NCI-H1417 (cell line): ENCODE measurements around the gene UACA.
A peak's percentile ranks its signal among the peaks of the same experiment; 100 is the strongest.

Source experiments
- DNase-seq, 3 experiments: peaks; one replicate each; lab custom pipeline; 2025; lab: John Stamatoyannopoulos, UW

UACA gene

DNA sequence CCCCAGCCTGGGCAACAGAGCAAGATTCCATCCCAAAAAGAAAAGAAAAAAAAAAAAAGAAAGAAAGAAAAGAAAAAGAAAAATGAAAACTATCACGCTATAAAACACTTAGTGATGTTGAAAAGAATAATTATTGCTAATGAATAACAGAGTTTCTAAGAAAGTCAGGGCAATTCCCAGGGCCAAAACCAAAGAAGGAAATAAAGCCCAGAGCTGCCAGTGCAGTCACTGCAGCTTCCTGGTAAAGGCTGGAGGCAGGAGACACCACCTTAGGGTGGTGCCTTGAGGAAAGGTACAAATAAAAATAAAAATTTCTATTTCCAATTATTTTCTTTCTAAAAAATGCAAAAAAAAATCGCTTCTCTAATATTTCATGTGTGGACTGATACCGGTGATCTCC lies 19.7 kb upstream of the UACA start:
- DNase-seq: no peak

DNA sequence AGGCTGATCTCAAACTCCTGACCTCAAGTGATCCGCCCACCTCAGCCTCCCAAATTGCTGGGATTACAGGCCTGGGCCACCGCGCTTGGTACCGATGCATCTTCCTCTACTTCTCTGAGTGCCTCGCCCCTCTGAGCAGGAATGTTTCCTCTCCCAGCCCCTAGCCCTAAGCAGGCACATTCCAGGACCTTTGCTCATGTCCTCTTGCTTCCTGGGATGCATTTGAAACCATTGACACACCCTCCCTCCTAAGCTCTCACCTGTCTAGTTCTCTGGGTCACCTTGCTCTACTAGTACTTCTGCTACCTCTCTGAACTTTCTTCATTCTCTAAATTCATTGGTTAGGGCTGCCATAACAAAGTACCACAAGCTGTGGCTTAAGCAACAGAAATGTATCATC lies 17.9 kb upstream of the UACA start:
- no peak for DNase-seq

DNA sequence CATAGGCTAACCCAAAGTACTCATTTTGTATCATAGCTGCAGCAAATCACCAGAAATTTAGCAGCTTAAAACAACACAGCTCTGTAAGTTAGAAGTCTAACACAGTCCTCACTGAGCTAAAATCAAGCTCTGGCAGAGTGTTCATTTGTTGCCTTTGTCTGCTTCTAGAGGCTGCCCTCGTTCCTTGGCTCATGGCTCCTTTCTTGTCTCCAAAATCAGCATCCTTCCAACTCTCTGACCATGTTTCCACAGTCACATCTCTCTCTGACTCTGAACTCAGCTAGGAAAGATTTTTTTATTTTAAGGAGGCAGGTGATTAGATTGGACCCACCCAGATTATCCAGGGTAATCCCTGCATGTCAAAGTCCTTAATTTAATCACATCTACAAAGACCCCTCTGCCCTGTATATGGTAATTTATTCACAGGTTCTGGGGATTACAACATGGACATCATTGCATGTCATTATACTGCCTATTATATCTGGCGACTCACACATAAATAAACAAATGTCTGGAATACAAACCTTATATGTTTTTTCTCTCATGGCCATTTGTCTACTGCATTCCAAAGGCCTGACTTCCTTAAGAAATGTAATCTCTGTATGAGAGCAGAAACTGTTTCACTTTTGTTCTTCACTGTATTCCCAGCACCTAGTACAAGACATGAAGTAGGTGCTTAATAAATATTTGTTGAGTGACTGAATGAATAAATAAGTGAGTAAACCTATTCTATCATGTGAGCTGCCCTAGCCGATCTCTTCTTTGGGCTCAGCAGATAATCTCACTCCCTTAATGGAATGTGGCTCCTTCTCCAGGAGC lies 15.1 kb upstream of the UACA start:
- DNase-seq: no peak

DNA sequence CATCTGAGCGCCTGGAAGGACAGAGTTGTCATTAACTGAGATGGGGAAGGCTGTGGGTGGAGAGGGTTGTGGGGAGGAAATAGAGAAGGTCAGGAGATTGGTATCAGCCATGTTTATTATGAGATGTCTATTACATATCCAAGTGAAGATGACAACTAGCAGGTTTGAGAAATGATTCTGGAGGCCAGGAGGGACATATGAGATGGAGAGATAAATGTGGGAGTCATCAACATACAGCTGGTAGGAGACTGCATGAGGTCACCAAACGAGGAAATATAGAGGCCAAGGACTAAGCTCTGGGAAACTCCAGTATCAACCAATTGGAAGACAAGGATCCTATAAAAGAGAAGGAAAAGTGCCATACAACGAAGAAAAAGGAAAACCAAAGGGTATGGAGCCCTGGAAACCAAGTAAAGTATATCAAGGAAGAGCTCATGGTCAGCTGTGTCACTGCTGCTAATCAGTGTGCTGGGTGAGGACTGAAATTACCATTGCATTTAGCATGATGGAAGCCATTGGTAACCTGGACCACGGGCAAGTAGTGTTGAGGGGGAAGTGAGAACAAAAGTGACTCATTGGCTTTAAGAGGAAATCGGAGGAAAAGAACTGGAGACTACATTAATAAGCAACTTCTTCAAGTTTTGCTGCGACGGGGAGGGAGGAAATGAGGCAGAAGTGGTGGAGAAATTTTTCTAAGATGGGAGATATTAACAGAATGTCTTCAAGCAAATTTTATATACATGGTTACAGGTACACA lies 14.0 kb upstream of the UACA start:
- DNase-seq: no peak

DNA sequence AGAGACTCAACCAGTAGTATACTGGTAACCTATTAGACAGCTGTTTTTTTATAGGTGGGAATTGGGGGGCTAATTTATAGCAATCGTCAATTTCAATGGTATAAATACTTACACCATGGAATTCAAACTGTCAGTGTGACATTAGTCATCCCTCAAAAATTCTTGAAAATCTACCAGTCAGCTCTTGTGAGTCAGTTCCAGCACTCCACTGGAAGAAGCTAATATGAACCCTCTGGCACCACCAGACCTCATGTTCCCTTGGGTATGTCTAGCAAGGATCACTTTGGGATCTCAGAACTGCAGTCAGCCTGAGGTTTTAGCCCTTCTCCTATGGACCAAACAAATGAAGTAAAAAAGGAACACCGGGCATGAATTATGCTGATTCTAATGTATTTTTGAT lies 11.8 kb upstream of the UACA start:
- no peak for DNase-seq

DNA sequence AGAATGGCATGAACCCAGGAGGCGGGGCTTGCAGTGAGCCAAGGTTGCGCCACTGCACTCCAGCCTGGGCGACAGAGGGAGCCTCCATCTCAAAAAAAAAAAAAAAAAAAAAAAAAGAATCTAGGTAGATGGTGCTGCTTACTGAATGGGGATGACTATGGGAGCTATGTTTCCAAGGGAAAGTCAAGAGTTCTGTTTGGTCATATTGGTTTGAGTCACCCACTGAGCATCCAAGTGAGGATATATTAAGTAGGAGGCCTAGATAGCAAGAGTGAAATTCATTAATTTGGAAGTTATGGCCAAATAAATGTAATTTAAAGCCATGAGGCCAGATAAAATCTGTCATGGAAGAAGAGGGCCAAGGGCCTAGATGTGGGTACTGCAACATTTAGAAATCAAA lies 9.0 kb upstream of the UACA start:
- DNase-seq: no peak

DNA sequence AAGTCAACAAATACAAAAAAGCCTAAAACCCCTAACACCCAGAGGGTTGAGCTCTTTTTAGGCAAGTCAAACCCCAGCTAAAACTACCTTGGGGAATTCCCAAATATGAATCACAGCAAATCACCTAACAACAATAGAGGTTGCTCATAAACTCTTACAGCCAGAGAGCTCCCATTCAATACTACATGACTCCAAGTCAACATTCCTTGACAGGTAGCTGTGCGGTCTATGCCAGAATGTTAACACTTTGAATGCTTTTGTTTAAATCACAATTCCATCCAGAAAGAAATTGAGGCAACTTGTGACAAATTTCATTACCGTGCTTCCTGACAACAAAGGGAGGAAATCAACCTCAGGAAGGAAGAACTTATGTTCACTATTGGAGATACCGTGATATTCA lies 7.5 kb upstream of the UACA start:
- DNase-seq: no peak

DNA sequence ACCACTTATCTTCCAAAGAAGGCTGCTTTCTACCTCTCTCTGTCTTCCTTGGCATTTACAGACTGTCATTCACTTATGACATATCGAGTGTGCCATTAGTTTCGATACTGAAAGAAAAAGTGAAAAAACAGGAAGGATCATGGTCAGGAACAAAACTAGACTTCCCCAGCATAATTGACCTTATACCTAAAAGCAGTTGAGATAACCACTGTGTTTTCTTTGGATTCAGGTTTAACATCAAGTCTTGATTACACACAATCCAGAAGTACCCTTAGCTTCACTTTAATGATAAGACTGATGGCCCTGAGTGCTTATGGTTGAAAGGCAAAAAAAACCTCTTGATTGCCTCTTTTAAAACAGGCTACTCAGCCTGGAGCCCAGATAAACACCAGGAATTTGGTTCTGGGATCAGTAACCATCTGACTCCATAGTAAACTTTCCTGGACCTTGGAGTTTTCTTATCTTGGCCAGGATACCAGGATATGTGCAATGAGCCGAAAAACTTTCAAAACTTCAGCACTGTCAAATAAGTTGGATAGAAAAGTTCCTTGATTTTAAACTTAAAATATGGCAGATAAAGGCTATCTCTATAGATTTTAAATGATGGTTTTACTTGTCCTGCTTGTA lies 5.0 kb upstream of the UACA start:
- DNase-seq: no peak

DNA sequence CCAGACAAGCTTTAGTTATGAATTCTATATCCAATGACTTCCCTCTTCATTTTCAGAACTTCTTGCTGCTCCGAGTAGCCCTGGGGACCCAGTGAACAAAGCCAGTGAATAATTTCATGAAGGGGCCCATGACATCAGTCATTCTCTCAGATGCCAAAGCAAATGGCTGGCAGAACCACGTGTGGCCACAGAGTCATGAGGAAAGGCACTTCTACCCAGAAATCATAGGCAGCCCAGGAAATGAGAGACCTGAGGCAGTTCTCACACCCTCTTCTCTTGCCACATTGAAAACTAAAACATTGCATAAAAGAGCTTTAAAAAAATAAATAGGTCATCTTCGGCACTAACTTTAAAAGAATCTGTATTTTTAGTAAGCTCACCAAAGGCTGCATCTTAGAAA lies 4.3 kb upstream of the UACA start:
- no peak for DNase-seq

DNA sequence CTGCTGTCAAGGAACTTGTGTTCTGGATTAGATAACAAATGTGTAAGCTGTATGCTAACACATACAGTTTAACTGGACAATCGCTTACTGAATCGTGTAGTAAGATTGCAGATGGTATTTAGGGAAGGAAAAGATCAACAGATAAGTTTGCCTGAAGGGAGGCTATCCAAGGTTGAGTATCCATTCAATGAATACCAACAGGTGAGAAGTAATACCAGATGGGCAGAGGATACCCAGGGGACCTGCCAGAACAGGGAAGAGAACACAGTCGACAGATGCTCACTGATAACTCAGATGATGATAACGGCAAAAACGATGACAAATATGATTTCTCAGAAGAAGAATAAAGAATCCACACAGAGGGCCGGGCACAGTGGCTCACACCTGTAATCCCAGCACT lies 3.2 kb upstream of the UACA start:
- no peak for DNase-seq

DNA sequence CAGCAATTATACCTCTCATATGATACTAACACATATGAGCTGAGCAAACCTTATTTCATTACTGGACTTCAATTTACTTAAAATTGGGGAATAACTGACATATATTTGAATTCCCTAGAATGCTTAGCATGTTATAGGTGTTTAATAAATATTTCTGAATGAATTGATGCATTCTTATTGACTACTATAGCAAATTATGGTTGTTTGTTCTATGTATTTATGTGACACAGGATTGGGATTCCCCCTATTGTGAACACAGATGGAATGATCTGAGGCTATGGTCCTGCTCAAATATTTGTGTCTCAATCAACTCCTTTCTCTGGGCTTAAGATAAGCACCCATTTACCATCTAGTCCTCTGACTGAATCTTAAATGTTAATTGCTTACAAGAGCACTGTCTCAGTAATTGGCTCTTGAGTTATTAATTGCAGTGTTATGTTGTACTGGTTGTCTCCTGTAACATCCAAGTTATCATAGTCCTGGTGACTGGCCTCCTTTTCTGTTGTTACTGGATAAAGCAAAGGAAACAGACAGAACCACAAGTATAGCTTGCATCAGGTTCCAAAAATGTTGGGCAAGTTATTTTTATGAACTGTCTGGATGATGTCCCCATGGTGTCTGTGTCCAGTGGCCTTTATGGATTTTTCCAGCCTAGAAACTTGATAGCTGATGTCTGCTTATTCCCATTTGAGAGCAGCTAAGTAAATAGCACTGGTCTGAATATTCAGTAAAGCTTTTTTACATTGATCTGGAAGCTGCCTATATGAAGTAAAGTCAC lies 2.3 kb upstream of the UACA start:
- peak in 1 of 3 experiments; percentile 25 for DNase-seq

DNA sequence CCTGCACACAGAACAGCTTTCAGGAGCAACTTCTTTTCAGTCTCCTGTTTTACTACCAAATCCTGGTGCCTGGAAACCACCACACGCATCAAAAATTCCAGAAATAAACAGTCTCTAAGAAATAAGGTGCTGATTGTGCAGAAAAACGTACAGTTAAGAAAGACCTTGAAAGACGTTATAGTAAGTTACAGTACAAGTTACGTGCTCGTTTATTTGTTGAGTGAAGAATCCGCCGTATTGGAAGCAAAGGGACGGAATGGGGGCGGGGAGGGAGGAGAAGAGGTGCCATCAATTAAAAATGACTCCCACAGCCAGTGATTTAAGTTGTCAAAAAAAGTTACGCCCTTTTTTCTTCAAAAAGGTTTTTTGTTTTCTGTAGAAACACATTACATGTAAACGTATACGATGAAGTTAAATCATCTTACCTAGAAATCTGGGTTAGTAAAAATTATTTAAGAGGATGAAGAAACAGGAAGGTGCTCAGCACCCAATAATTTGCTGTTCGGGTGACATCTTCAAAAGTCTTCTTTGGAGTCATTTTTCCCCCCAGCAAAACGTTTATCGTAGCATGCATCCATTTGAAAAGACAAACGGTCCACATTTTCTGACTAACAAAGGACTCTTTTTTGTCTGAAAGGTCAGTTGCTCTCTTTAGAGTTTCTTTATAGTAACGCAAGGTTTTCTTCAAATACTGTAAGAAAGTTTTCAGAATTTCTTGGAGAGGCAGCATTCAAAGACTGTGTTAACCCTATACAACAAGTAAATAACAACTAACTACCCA lies 782 bp upstream of the UACA start:
- no peak for DNase-seq

DNA sequence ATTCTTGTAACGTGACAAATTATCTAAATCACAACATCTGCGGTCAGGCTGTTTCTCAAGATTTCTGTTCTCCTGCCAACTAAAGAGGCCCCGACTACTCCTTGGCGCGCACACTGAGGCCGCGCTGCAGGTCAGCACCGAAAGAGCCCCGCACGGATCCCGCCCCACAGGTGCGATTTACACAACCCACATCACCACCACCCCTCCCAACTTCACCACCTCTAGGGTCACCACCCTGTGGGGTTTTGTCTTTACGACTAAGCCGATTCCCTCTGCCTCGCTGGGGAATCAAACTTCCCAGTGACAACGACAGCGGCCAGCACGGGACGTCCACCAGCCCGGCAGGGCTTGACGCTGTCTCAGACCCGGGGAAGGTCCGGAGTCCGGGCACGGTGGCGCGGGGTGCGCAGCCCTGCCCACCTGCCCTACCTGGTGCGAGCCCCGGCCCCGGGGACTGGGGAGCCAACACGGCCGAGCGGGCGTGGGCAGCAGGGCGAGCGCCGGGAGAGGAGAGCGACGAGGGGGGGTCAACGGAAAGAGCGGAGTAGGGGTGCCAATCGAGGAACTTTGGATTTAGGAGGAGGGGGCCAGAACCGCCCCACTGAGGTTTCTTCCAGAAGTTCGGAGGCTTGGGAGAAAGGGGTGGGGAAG lies 764 bp downstream of the UACA start:
- DNase-seq: peak in 2 of 3 experiments; percentile 80 to 86

DNA sequence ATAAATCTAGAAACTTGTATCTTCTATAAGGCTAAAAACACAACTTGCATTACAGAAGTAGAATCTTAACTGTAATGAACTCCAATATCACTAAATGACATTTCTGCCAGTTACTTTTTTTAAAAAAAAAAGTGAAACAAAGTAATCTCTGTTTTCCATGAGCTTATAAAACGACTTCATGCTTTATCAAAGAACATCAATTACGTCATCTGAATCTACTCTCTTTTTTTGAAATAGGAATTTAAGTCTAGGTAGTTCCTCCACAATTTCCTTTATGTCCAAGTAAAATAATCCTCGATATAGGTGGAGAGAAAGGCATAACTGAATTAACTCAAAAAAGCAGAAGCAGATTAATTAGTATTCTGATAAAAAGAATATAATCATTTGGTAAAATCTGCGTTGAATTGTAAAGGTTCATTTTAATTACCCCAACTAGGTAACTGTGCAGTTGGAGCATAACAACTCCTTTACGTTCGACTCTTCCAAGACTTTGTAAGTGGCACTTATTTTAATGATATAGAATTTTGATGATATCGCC lies 1.4 kb downstream of the UACA start:
- no peak for DNase-seq

DNA sequence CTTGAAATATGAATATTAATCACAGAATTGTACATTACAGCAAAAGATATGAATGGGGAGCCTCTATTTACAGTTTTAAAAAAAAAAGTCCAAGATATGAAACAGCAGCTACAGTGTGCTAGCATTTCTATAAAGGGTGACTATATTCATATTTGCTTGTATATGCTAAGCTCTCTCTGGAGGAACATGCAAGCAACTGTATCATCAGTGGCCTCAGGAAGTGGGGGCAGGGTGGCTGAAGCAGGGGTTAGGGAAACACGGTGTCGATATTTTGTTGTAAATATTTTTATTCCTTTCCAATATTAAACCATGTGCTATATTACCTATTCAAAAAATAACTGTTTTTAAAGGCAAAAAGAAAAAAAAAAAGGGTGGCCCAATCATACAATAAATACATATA lies 2.3 kb downstream of the UACA start:
- no peak for DNase-seq

DNA sequence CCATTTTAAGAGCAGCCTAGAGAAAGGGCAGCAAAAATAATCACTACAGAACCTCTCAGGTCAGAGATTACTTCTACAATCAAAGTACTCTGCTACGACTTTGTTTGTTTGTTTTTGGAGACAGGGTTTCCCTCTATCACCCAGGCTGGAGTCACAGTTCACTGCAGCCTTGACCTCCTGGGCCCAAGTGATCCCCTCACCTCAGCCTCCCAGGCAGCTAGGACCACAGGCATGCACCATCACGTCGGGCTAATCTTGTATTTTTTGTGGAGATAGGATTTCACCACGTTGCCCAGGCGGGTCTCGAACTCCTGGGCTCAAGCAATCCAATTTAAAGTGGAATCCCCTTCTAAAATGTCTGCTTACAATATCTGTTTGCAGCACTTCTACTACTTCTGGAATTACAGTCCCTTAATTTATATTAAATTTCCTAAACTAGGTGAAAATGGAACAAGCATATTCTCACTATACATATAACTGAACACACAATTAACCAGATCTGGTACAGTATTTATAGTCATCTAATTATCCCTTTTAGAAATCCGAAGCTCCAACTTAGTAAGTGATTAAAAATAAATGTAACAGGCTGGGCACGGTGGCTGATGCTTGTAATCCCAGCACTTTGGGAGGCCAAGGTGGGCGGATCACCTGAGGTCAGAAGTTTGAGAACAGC lies 4.4 kb downstream of the UACA start:
- no peak for DNase-seq

DNA sequence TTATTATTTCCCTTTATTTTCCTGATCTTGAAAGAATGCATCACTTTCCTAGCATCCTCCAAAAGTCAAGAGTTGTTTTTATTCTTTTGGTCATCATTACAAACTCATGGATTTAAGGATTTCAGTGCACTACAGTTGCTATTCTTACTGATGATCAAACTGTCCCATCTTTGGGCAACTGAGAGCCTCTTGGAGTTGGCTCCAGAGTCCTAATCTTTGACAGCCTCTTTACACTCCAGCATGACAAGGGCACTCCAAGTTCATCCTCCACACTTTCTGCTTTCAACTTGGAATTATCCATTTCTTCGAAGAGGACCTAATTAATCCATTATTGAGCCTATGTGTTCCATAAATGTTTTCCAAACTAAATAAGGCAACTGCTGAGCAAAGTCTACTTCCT lies 5.7 kb downstream of the UACA start:
- DNase-seq: no peak

DNA sequence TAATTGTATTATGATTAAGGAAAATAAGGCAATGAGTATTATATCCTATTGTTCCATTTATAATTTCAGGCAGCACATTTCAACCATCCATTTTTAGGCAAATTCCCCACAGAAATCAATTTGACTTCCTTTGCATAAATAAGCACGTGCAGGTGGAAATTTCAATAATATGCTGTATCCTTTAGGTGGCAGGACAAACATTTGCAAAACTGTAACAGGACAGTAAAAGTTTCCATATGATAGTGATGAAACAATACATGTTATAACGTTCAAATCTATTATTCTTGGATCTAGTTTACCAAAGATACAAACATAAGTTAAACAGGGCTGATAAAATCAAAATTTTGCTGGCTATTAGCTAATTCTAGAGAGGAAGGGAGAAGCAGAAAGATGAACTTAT lies 8.5 kb downstream of the UACA start:
- no peak for DNase-seq

DNA sequence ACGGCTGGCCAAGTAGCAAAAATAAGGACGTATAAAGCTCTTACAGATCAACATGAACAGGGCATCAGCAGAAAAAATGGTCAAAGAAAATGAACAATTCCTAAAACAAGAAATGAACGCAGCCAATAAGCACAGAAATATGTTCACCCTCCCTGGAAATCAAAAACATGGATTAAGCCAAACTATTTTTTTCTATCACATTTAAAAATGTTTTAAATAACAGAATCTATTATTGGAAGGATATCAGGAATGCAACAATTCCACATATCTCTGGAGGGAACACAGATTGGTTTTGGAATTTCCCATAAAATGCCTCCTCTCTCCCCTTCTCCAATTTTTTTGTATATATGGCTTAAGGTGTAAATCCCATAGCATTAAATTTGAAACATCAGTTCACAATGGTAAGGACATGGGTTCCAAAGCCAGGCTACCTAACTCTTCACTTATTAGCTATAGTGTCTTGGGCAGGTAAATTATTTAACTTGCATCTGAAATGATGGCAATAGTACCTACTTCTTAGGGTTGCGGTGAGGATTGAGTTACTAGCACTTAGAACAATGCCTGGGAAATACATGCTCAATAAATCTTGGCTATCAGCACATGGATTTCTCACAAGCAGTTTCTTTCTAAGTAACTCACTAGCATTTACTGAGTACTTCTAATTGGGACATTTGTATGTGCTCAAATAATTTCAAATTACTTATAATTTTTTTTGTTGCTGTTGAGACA lies 10.1 kb downstream of the UACA start:
- no peak for DNase-seq
